ENCODE data around the gene BNC1.

Gene BNC1

GRCh38 chr15:83300826-83301225 lies 16.4 kb upstream of the BNC1 start:
- DNase-seq (ENCODE audit: low read depth): no peak
- TF ChIP-seq, protein P1, sequence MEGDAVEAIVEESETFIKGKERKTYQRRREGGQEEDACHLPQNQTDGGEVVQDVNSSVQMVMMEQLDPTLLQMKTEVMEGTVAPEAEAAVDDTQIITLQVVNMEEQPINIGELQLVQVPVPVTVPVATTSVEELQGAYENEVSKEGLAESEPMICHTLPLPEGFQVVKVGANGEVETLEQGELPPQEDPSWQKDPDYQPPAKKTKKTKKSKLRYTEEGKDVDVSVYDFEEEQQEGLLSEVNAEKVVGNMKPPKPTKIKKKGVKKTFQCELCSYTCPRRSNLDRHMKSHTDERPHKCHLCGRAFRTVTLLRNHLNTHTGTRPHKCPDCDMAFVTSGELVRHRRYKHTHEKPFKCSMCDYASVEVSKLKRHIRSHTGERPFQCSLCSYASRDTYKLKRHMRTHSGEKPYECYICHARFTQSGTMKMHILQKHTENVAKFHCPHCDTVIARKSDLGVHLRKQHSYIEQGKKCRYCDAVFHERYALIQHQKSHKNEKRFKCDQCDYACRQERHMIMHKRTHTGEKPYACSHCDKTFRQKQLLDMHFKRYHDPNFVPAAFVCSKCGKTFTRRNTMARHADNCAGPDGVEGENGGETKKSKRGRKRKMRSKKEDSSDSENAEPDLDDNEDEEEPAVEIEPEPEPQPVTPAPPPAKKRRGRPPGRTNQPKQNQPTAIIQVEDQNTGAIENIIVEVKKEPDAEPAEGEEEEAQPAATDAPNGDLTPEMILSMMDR (IDR thresholded peaks at IDR 0.05; ENCODE audit: low read depth, low read length, missing control alignments): no peak
- no peak overlapping the region for H3K4me3 ChIP-seq (ENCODE audit: low read depth, low read length)

DNA sequence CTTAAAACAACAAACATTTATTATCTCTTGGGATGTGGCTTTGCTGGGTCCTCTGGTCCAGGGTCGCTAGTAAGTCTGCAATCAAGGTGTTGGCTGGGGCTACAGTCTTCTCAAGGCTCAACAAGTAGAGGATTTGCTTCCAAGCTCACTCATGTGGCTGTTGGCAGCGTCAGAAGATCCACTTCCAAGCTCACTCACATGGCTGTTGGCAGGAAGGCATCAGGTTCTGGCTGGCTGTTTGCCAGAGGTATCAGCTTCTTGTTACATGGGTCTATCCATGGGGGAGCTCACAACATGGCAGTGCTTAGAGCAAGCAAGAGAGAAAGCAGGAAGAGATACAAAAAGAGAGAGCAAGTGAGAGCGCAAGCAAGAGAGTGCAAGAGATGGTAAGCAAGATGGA lies 15.0 kb upstream of the BNC1 start:
- H3K4me3 ChIP-seq (ENCODE audit: low read depth, low read length): no peak overlapping the region
- TF ChIP-seq, protein P1 (IDR thresholded peaks at IDR 0.05; ENCODE audit: low read depth, low read length, missing control alignments): no peak
- no peak for DNase-seq (ENCODE audit: low read depth)

GRCh38 chr15:83295417-83295816 lies 11.0 kb upstream of the BNC1 start:
- no peak overlapping the region for H3K4me3 ChIP-seq (ENCODE audit: low read depth, low read length)
- no peak for DNase-seq (ENCODE audit: low read depth)
- TF ChIP-seq, protein P1 (IDR thresholded peaks at IDR 0.05; ENCODE audit: low read depth, low read length, missing control alignments): no peak

DNA sequence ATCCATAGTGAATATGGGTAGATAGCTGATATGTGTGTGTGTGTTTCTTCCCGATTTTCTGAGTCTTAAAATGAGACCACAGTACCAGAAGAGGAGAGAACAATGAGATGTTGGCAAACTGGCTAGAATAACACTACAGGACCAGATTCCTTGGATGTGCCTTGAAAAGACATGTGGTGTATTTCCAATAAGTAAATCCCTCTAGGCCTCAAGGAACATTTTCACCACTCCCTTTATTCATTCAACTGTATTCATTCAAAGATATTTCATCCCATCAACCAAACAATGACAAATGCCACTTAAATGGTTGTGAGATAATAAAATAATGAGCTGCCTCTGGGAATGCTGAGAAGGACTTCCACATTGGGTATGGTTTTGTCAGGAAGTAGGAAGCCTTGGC lies 8.7 kb upstream of the BNC1 start:
- no peak overlapping the region for H3K4me3 ChIP-seq (ENCODE audit: low read depth, low read length)
- DNase-seq (ENCODE audit: low read depth): no peak
- TF ChIP-seq, protein P1 (IDR thresholded peaks at IDR 0.05; ENCODE audit: low read depth, low read length, missing control alignments): no peak

DNA sequence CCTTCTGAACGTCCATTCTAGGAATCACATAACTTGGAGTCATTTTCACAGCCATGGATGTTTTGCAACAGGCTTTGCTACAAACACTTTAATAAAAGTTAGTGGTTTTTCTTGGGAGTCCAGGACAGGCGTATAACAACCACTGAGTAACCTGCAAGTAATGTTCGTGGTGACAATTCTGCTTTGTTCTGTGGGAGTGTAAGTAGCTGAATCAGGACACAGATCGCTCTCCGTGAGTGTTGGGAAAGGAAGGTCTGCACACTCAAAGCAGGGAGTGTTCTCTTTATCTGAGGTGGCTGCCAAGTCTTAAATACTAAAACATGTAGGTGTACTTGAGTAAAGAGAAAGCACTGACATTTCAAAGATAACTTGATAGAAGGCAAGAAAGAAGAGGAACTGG lies 7.9 kb upstream of the BNC1 start:
- TF ChIP-seq, protein P1 (IDR thresholded peaks at IDR 0.05; ENCODE audit: low read depth, low read length, missing control alignments): no peak
- H3K4me3 ChIP-seq (ENCODE audit: low read depth, low read length): no peak overlapping the region
- no peak for DNase-seq (ENCODE audit: low read depth)

DNA sequence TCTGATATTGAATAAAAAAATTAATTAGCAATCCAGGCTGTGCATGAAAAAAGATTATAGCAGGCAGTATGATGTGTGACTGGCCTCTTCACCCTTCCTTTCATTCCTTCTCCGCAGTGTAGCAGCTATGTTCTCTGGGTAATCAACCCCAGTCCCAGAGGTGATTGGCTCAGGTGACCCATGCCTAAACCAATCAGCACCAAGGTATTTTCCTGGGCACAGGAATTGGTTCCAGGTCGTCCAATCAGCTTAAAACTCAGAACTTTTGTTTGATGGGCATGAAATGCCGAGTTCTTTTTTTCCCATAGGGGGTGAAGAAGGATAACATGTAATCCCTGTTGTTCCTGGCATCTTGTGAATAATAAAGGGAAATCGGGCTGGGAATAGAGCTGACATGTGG lies 5.8 kb upstream of the BNC1 start:
- H3K4me3 ChIP-seq (ENCODE audit: low read depth, low read length): no peak overlapping the region
- DNase-seq (ENCODE audit: low read depth): no peak
- TF ChIP-seq, protein P1 (IDR thresholded peaks at IDR 0.05; ENCODE audit: low read depth, low read length, missing control alignments): no peak

GRCh38 chr15:83289160-83289559 lies 4.7 kb upstream of the BNC1 start:
- DNase-seq (ENCODE audit: low read depth): no peak
- no peak overlapping the region for H3K4me3 ChIP-seq (ENCODE audit: low read depth, low read length)
- TF ChIP-seq, protein P1 (IDR thresholded peaks at IDR 0.05; ENCODE audit: low read depth, low read length, missing control alignments): no peak
